Inferior parietal cortex (tissue), 1 donor: ENCODE results near the gene CRADD.
A peak's percentile ranks its signal among the peaks of the same experiment; 100 is the strongest.

ENCODE experiments used
- DNase-seq: peaks from one replicate; pipeline ENCODE4 v3.0.0-alpha.2; 2016; ENCODE audit errors: extremely low spot score

Gene CRADD

DNA sequence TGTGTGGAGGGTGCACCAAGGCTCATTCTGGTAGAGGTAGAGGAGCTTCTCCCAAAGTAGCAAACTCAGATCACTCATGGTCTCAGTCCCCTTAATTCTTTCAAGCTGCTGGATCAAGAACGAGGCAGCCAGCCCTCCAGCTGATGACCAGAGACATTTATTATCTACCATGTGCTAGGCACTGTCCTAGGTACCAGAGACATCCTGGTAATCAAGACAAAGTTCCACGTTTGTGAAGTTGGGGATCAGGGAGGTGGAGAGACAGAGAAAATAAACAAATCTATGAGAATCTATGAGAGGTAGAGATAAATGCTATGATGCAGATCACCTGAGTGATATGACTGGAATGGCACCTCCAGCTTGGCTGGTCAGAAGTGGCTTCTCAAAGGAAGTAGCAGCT is 130.2 kb downstream of the CRADD start:
- DNase-seq = no peak

DNA sequence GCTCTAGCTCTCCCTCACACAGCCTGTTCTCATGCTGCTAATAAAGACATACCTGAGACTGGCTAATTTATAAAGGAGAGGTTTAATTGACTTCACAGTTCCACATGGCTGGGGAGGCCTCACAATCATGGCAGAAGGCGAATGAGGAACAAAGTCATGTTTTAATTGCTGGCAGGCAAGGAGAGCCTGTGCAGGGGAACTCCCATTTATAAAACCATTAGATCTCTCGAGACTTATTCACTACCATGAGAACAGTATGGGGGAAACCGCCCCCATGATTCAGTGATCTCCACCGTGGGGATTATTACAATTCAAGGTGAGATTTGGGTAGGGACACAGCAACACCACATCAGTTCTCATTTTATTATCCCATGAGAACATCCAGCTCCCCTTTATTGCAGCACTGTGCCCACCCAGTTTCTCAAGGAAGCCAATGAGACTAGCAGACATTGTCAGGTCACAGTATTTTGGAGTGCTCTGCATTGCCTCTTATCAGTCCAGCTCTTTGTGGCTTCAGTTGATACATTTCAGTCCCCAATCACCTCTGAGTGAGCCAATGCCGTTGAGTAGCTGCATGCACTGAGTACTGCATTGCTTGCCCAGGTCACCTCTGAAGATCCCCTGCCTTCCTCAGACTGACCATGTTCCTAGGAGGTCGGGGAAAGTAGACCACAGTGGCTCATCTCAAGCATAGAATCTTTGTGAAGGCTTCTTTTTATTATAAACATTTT is 131.2 kb downstream of the CRADD start:
- no peak for DNase-seq

- no peak for DNase-seq
These were observed 135.5 kb downstream of the CRADD start for GRCh38 chr12:93812626-93813025.

GRCh38 chr12:93813186-93813585 is 136.0 kb downstream of the CRADD start:
- no peak for DNase-seq

GRCh38 chr12:93813972-93814821 is 137.0 kb downstream of the CRADD start:
- DNase-seq = peak; percentile 63

DNA sequence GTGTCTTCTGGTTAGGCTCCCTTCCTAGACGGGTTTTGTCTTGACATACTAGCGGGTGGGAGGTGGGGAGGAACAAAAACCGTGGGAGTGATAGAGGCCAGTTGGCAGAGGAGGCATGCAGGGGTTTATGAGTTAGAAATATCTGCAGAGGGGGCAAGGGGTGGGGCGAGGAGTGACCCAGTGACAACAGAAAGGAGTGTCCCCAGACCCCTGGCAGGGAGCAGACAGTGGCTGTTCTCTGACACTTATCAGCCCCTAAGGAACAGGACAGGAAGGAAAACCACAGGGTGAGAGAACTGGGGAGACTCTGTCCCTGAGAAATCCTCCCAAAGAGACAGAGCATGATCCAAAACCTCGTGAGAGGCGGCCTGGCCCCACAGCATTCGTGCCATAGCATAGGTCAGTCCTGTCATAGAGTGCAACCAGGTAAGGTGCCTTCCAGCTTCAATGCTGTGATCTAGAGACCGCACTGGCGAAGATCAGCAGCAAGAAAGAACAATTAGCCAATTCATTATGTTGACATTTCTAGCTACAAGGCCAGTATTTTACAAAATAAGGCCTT is 141.4 kb downstream of the CRADD start:
- DNase-seq = no peak

- peak; percentile 61 for DNase-seq
These were observed 141.9 kb downstream of the CRADD start for GRCh38 chr12:93819050-93819491.

DNA sequence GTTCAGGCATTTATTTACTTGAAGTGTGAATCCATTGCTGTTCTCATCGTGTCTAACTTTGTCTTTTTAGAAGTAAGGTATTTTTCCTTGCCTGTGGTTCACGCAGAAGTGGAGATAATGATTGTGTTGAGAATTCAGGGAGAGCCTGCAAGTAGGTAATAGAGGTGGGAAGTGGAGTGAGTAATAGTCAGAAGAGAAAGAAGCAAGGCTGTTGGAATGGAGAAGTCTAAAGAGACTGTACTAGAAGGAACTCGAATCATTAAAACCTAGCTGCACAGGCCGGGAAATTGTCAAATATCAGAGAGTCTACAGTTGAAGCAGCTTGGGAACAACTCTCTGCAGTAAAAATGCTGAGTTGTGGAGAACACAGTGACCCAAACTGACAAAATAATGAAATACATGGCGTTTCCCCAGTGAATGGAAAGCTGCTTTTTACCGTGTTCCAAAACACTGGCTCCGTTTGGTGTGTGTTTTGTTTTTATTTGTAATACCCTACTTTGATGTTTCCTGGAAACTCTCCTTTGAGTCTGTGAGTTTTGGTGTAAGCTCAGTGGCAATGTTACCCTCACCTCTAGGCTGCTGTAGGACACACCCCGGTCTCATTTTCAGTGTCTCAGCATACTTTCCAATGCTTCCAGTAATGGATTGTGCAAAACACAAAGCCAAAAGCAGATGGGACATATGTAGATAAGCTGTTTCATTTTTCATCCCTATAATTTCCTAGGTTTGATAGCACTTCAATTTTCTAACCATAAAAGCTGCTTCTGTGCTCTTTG is 146.6 kb downstream of the CRADD start:
- no peak for DNase-seq

- no peak for DNase-seq
These were observed 147.6 kb downstream of the CRADD start for GRCh38 chr12:93824514-93825500.

GRCh38 chr12:93825501-93825888 is 148.3 kb downstream of the CRADD start:
- DNase-seq = no peak

DNA sequence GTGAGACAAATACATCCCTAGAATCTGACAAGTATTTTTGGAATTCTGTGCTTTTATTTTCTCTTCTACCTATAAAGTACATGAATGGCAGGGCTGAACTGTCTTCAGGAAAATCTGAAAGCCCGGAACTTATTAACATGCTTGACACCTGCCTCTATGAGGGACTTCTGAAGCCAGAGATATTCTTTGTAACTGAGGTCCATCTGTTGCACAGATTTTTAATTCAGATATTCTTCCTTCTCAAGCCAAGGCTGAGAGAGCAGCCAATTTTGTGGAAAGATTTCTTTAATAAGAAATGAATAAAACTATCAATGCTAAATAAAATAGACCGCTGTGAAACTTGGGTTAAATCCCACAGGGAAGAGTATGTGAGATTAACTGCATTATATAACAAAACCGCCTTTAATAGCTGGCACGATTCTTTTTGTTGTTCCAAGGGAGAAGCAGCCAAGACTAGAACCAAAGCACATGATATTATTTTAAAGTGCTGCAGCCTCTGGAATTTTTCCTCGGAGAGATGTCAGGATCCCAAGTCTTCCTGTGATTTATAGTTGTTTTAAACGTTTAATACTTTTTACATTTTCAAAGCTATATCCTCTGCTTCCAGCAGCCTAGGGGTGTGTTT is 148.9 kb downstream of the CRADD start:
- no peak for DNase-seq

GRCh38 chr12:93827179-93827578 is 150.0 kb downstream of the CRADD start:
- DNase-seq = no peak

DNA sequence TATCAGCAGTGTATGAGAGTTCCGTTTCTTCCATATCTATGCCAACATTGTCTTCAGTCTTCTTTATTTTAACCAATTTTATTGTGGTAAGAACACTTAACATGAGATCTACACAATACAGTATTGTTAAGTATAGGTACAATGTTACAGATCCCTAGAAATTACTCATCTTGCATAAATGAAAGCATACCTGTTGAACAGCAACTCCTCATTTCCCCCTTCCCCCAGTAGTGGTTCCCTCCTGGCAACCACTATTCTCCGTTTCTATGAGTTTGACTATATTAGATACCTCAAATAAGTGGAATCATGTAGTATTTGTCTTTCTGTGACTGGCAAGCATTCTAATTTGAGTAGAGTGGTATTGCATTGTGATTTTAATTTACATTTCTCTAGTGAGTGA is 150.5 kb downstream of the CRADD start:
- no peak for DNase-seq

DNA sequence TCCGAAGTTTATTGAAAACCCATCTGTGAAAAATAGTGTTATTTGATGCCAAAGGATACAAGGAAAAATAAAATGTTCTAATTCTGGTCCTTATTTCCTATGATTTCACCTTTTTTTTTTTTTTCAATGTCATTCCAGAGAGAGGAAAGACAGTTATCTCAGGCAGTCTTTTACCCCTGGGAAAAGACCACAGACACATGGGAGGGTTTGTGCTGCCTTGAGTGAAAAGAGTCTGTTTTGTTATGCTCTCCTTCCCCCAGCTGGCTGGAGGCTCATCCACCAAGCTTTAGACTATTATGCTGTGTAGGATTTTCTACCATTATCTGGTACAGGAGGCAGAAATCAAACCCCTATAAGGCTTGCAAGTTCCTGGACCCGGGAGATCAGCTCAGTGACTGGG is 151.8 kb downstream of the CRADD start:
- DNase-seq = no peak

DNA sequence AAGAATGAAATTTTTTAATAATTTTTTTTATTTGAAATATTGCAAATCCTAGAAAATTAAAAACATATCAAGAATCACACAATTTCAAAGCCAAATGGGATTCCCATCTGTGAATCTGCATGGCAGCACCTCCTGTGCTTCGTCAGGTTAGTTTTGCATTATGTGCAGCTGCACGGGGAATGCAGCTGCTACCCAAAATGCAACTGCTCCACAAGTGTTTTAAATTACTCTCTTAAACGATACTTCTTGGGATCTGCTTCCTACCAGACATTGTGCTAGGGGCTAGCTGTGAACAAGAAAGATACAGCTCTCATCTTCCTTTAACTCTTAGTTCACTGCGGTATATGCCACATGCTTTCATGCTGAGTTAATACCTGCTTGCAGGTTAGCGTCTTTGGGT is 154.2 kb downstream of the CRADD start:
- DNase-seq = no peak

DNA sequence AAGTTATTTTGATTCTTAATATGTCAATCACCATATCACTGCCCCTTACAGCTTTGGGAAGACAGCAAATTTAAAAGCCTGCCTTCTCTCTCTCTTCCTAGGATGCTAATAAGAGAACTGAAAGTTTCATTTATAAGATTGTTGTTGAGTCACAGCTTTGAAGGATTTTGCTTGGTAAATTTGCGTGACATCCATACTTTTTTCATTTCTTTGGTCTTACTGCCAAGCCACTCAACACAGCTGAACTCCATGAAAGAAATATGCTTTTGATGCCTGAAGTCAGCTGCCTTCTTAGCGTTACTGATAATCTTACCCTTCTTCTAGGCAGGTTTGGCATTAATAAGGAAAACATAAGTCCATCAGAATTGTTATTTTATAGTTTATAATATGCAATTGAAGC is 155.0 kb downstream of the CRADD start:
- DNase-seq = no peak

DNA sequence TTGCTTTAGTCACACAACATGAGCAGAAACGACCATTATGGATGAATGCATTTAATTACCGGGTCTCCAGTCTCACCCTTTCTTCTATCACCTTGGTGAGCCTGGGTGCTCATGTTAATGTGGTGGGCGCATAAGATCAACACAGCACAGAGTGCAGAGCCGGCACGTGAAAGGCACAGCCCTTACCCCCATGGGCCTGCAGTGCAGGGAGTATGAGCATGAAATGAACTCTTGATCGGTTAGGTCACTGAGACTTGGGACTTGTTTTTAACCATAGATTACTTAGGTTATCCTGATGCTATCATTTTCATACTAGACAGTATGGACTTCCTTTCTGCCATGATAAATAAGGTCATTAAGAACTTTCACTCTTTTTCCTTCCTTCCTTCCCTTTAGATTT is 156.8 kb downstream of the CRADD start:
- DNase-seq = no peak

DNA sequence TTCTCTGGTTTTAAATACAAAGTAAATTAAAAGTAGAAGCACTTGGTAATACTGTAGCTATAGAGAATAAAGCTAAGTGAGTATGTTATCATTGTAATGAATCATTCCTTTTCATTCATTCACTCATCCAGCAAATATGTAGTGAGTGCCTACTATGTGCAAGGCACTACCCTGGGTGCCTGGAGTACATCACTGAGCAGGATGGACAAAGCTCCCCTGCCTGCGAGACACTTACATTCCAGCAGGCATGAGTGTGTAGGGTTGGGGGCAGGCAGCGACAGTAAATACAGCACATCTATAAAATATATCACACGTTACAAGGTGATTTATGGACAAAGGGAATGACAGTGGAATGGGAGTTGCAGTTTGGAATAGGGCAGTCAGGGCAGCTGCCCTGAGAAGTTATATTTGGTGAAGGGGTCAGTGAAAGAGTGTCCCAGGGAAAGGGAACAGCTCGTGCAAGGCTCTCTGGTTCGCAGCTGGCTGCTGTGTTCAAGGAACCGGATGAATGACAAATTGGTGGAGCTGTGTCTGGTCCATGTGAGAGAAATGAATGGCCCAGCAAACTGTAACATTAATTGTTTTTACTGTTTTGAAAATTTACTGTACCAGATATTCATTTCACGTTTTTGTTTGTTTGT is 159.6 kb downstream of the CRADD start:
- no peak for DNase-seq

DNA sequence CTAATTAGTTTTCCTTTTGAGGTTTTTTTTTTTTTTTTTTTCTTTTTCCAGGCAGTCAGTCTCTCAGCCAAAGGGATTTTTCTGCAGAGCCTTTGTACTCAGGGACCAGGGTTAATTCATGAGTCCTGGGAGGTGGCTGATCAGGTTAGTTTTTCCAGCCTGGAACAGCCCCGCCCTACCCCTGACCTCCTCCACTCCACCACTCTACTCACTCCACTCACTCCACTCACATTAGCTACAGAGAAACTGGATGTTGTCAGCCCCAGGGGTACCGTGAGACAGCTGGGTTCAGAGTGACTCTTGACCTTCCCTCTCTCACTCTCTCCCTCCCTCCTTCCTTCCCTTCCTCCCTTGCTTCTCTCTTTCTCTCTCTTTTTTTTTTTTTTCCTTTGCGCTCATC is 161.0 kb downstream of the CRADD start:
- DNase-seq = no peak

DNA sequence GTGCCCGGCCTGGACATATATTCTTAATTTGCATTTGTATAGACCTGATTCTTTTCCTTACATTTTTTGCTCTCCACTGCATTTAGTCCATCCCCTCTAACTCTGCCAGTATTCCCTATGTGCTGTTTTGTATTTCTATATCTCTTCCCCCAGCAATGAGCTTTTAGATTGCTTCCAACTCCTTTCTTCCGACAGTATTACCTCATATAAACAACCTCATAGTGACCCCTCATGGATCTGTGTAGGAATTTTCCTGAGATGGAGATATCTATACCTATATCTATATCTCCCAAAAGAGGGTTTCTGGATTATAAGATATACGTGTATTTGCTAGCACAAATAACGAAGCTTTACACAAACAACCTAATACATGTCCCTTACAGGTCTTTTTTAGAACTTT is 161.9 kb downstream of the CRADD start:
- DNase-seq = no peak
